Parathyroid adenoma (tissue), 2 donors: ENCODE measurements around the gene SLIRP.
A peak's percentile ranks its signal among the peaks of the same experiment; 100 is the strongest.
"Not testable (repeated sequence)": the region's sequence is repeated elsewhere in the genome, so short reads cannot be mapped to it uniquely, and the experiment has no call there.

ENCODE experiments used
- H2AFZ ChIP-seq: fragments of 300-600 bp; sonication (generic); one replicate; pipeline ENCODE4 v1.7.0; 2017; ENCODE audit warnings: antibody characterized with exemption, mild to moderate bottlenecking
- H3K27ac ChIP-seq: fragments of 300-600 bp; sonication (generic); one replicate; pipeline ENCODE4 v1.7.0; 2017
- H3K27me3 ChIP-seq: fragments of 300-600 bp; sonication (generic); one replicate; pipeline ENCODE4 v1.7.0; 2017; ENCODE audit warnings: low read length; ENCODE audit not compliant: control insufficient read depth, insufficient read depth
- H3K36me3 ChIP-seq: fragments of 300-600 bp; sonication (generic); one replicate; pipeline ENCODE4 v1.7.0; 2017; ENCODE audit warnings: low read length; ENCODE audit not compliant: control insufficient read depth, insufficient read depth
- H3K4me1 ChIP-seq: fragments of 300-600 bp; sonication (generic); one replicate; pipeline ENCODE4 v1.7.0; 2017; ENCODE audit warnings: control low read depth
- H3K4me2 ChIP-seq: fragments of 300-600 bp; sonication (generic); one replicate; pipeline ENCODE4 v1.7.0; 2017; ENCODE audit warnings: low read length
- H3K4me3 ChIP-seq: fragments of 300-600 bp; sonication (generic); one replicate; pipeline ENCODE4 v1.7.0; 2017; ENCODE audit warnings: low read depth, low read length
- H3K79me2 ChIP-seq: fragments of 300-600 bp; sonication (generic); one replicate; pipeline ENCODE4 v1.7.0; 2017; ENCODE audit warnings: control low read depth
- H3K9ac ChIP-seq: fragments of 300-600 bp; sonication (generic); one replicate; pipeline ENCODE4 v1.7.0; 2017; ENCODE audit warnings: mild to moderate bottlenecking
- H3K9me3 ChIP-seq: fragments of 300-600 bp; sonication (generic); one replicate; pipeline ENCODE4 v1.7.0; 2017; ENCODE audit warnings: low read length; ENCODE audit not compliant: control insufficient read depth
- CTCF ChIP-seq: fragments of 300-600 bp; sonication (generic); IDR thresholded peaks from one replicate; pipeline ENCODE4 v1.7.0; 2017; ENCODE audit warnings: antibody characterized with exemption, mild to moderate bottlenecking
- donor health status: primary hyperparathyroidism.

SLIRP gene

GRCh38 chr14:77707724-77708408 is at the start of gene SLIRP, which contains the start of gene ALKBH1:
SLIRP (plus strand) TSS chr14:77708103; CDS start chr14:77708112, 9 bp downstream.
ALKBH1 (minus strand) TSS chr14:77708023; CDS start chr14:77708004, 19 bp downstream.
- H3K4me3 ChIP-seq = peak within 1 kb of the TSS; percentile 97
- no peak for TF ChIP-seq CTCF
- H3K79me2 ChIP-seq = peaks cover 53% of the 10 kb centered on the region
- peak within 1 kb of the TSS; percentile 86 for H3K4me2 ChIP-seq
- H3K36me3 ChIP-seq = no peaks in the 10 kb centered on the region
- H3K9ac ChIP-seq = no peak within 1 kb of the TSS
- no peaks in the 10 kb centered on the region for H3K27me3 ChIP-seq
- peaks cover 12% of the 10 kb centered on the region for H3K4me1 ChIP-seq
- H2AFZ ChIP-seq = peak within 1 kb of the TSS; percentile 87
- H3K27ac ChIP-seq = peak within 1 kb of the TSS; percentile 58
- no peaks in the 10 kb centered on the region for H3K9me3 ChIP-seq

GRCh38 chr14:77659831-77660230 is 48.1 kb upstream of the SLIRP start:
- no peak for TF ChIP-seq CTCF
- H3K9ac ChIP-seq = no peak overlapping the region

GRCh38 chr14:77660754-77661153 is 47.1 kb upstream of the SLIRP start:
- no peaks in the 10 kb centered on the region for H3K4me1 ChIP-seq
- H3K9me3 ChIP-seq = no peaks in the 10 kb centered on the region
- no peaks in the 10 kb centered on the region for H3K27me3 ChIP-seq
- no peaks in the 10 kb centered on the region for H3K36me3 ChIP-seq
- no peaks in the 10 kb centered on the region for H3K79me2 ChIP-seq
- H3K4me2 ChIP-seq = no peak overlapping the region
- H3K4me3 ChIP-seq = no peak overlapping the region
- H3K9ac ChIP-seq = no peak overlapping the region
- no peak overlapping the region for H2AFZ ChIP-seq
- no peak overlapping the region for H3K27ac ChIP-seq
- TF ChIP-seq CTCF = no peak

More at GRCh38 chr14:77659831-77660230, 48.1 kb upstream of the SLIRP start:
- Histone ChIP-seq H3K4me3 (no peak overlapping the region), H2AFZ (no peak overlapping the region), H3K79me2 (no peaks in the 10 kb centered on the region), H3K27me3 (no peaks in the 10 kb centered on the region), H3K4me2 (no peak overlapping the region), H3K4me1 (no peaks in the 10 kb centered on the region), H3K36me3 (no peaks in the 10 kb centered on the region), H3K9me3 (no peaks in the 10 kb centered on the region), H3K27ac (no peak overlapping the region)

- not testable (repeated sequence) for H3K79me2 ChIP-seq, H3K4me3 ChIP-seq, H2AFZ ChIP-seq, H3K9me3 ChIP-seq, H3K4me1 ChIP-seq, H3K27ac ChIP-seq, H3K4me2 ChIP-seq, H3K9ac ChIP-seq, H3K36me3 ChIP-seq, H3K27me3 ChIP-seq
These were observed 46.3 kb upstream of the SLIRP start for GRCh38 chr14:77661562-77661961.

GRCh38 chr14:77663293-77663692 is 44.6 kb upstream of the SLIRP start:
- Histone ChIP-seq H2AFZ (no peak overlapping the region), H3K4me1 (no peaks in the 10 kb centered on the region), H3K9me3 (no peaks in the 10 kb centered on the region), H3K27ac (peak overlapping the region; percentile 41), H3K36me3 (no peaks in the 10 kb centered on the region), H3K4me2 (no peak overlapping the region), H3K79me2 (no peaks in the 10 kb centered on the region), H3K27me3 (no peaks in the 10 kb centered on the region), H3K9ac (no peak overlapping the region), H3K4me3 (no peak overlapping the region)
- TF ChIP-seq CTCF = no peak
